ENCODE data around the gene LAMTOR3.

The LAMTOR3 gene

GRCh38 chr4:99853190-99853589 lies 41.0 kb downstream of the LAMTOR3 start:
- Histone ChIP-seq H3K27ac (ENCODE audit: insufficient read depth, low read length, poor library complexity, severe bottlenecking) (no peak overlapping the region), H3K4me1 (ENCODE audit: control insufficient read depth, insufficient read depth, low read length, poor library complexity, severe bottlenecking) (no peaks in the 10 kb centered on the region), H3K4me3 (ENCODE audit: insufficient read depth, low read depth, low read length, poor library complexity, severe bottlenecking) (no peak overlapping the region), H3K27me3 (replicated peaks; ENCODE audit: control insufficient read depth, insufficient read depth, low read length, poor library complexity, severe bottlenecking) (no peaks in the 10 kb centered on the region), H3K9me3 (ENCODE audit: control insufficient read depth, low read length) (no peaks in the 10 kb centered on the region), H3K36me3 (ENCODE audit: control insufficient read depth, insufficient read depth, low read length) (peaks cover 3% of the 10 kb centered on the region)
- no peak for DNase-seq

DNA sequence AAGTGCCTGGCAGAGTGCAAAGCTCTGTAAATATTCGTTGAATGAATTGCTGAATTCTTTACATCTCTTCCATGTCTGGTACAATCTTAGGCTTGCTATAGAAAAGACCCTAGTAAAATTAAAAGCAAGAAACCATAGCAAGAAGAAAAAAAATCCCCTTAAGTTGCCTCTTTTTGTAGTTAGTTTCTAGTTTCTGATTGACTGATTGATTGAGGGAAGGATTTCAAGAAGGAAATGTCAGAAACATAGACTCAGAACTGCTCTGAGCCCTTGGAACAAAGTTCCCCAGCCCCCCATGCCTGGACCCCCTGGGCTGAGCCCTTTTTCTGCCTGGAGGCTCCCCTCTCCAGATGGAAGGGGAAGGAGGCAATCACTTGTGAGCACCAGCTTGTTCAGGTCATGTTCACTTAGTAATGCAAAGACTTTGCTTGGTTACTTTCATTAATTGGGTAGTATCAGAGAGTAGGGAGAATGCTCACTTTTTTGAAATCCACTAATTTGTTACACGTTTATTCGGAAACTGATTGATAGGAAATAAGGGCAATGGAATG lies 42.0 kb downstream of the LAMTOR3 start:
- H3K4me1 ChIP-seq (ENCODE audit: control insufficient read depth, insufficient read depth, low read length, poor library complexity, severe bottlenecking): no peaks in the 10 kb centered on the region
- no peak for DNase-seq

GRCh38 chr4:99848591-99849001 lies 45.6 kb downstream of the LAMTOR3 start:
- no peak for DNase-seq
- H3K4me3 ChIP-seq (ENCODE audit: insufficient read depth, low read depth, low read length, poor library complexity, severe bottlenecking): no peak overlapping the region
- no peaks in the 10 kb centered on the region for H3K4me1 ChIP-seq (ENCODE audit: control insufficient read depth, insufficient read depth, low read length, poor library complexity, severe bottlenecking)
- no peak overlapping the region for H3K27ac ChIP-seq (ENCODE audit: insufficient read depth, low read length, poor library complexity, severe bottlenecking)
- H3K36me3 ChIP-seq (ENCODE audit: control insufficient read depth, insufficient read depth, low read length): no peaks in the 10 kb centered on the region
- no peaks in the 10 kb centered on the region for H3K27me3 ChIP-seq (replicated peaks; ENCODE audit: control insufficient read depth, insufficient read depth, low read length, poor library complexity, severe bottlenecking)
- H3K9me3 ChIP-seq (ENCODE audit: control insufficient read depth, low read length): no peaks in the 10 kb centered on the region

More for the DNA sequence above, 42.0 kb downstream of the LAMTOR3 start:
- no peaks in the 10 kb centered on the region for H3K9me3 ChIP-seq (ENCODE audit: control insufficient read depth, low read length)
- no peak overlapping the region for H3K27ac ChIP-seq (ENCODE audit: insufficient read depth, low read length, poor library complexity, severe bottlenecking)
- peaks cover 3% of the 10 kb centered on the region for H3K36me3 ChIP-seq (ENCODE audit: control insufficient read depth, insufficient read depth, low read length)
- H3K27me3 ChIP-seq (replicated peaks; ENCODE audit: control insufficient read depth, insufficient read depth, low read length, poor library complexity, severe bottlenecking): no peaks in the 10 kb centered on the region
- no peak overlapping the region for H3K4me3 ChIP-seq (ENCODE audit: insufficient read depth, low read depth, low read length, poor library complexity, severe bottlenecking)

- peaks cover 4% of the 10 kb centered on the region for H3K36me3 ChIP-seq (ENCODE audit: control insufficient read depth, insufficient read depth, low read length)
- no peaks in the 10 kb centered on the region for H3K9me3 ChIP-seq (ENCODE audit: control insufficient read depth, low read length)
- H3K4me1 ChIP-seq (ENCODE audit: control insufficient read depth, insufficient read depth, low read length, poor library complexity, severe bottlenecking): no peaks in the 10 kb centered on the region
- no peak overlapping the region for H3K4me3 ChIP-seq (ENCODE audit: insufficient read depth, low read depth, low read length, poor library complexity, severe bottlenecking)
- no peaks in the 10 kb centered on the region for H3K27me3 ChIP-seq (replicated peaks; ENCODE audit: control insufficient read depth, insufficient read depth, low read length, poor library complexity, severe bottlenecking)
- DNase-seq: no peak
- H3K27ac ChIP-seq (ENCODE audit: insufficient read depth, low read length, poor library complexity, severe bottlenecking): no peak overlapping the region
Observed at GRCh38 chr4:99847362-99847976, 46.8 kb downstream of the LAMTOR3 start.

- Histone ChIP-seq H3K27ac (ENCODE audit: insufficient read depth, low read length, poor library complexity, severe bottlenecking) (no peak overlapping the region), H3K4me3 (ENCODE audit: insufficient read depth, low read depth, low read length, poor library complexity, severe bottlenecking) (no peak overlapping the region)
Observed at GRCh38 chr4:99846891-99847290, 47.3 kb downstream of the LAMTOR3 start.

GRCh38 chr4:99845708-99846469 lies 48.3 kb downstream of the LAMTOR3 start:
- Histone ChIP-seq H3K4me3 (ENCODE audit: insufficient read depth, low read depth, low read length, poor library complexity, severe bottlenecking) (no peak overlapping the region), H3K9me3 (ENCODE audit: control insufficient read depth, low read length) (no peaks in the 10 kb centered on the region), H3K27ac (ENCODE audit: insufficient read depth, low read length, poor library complexity, severe bottlenecking) (peak overlapping the region; percentile 23), H3K4me1 (ENCODE audit: control insufficient read depth, insufficient read depth, low read length, poor library complexity, severe bottlenecking) (no peaks in the 10 kb centered on the region), H3K36me3 (ENCODE audit: control insufficient read depth, insufficient read depth, low read length) (peaks cover 12% of the 10 kb centered on the region), H3K27me3 (replicated peaks; ENCODE audit: control insufficient read depth, insufficient read depth, low read length, poor library complexity, severe bottlenecking) (no peaks in the 10 kb centered on the region)
- DNase-seq: no peak

More at GRCh38 chr4:99846891-99847290, 47.3 kb downstream of the LAMTOR3 start:
- Histone ChIP-seq H3K4me1 (ENCODE audit: control insufficient read depth, insufficient read depth, low read length, poor library complexity, severe bottlenecking) (no peaks in the 10 kb centered on the region), H3K9me3 (ENCODE audit: control insufficient read depth, low read length) (no peaks in the 10 kb centered on the region), H3K27me3 (replicated peaks; ENCODE audit: control insufficient read depth, insufficient read depth, low read length, poor library complexity, severe bottlenecking) (no peaks in the 10 kb centered on the region), H3K36me3 (ENCODE audit: control insufficient read depth, insufficient read depth, low read length) (peaks cover 9% of the 10 kb centered on the region)
- DNase-seq: no peak

DNA sequence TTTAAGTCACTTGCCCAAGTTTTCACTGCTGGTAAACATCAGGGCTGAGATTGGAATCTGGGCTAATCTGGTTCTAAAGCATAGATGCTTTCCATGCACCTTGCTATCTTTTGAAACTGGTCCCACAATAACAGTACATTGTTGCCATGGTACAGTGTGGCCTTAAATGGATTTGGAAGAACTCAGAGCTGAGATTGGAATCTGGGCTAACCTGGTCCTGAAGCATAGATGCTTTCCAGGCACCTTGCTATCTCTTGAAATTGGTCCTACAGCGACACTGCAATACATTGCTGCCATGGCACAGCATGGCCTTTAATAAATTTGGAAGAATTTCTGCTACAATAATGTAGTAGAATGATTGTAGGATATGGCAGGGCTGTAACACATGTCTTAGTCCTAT lies 49.0 kb downstream of the LAMTOR3 start:
- Histone ChIP-seq H3K4me1 (ENCODE audit: control insufficient read depth, insufficient read depth, low read length, poor library complexity, severe bottlenecking) (no peaks in the 10 kb centered on the region), H3K27ac (ENCODE audit: insufficient read depth, low read length, poor library complexity, severe bottlenecking) (peak overlapping the region; percentile 23), H3K4me3 (ENCODE audit: insufficient read depth, low read depth, low read length, poor library complexity, severe bottlenecking) (no peak overlapping the region), H3K36me3 (ENCODE audit: control insufficient read depth, insufficient read depth, low read length) (peaks cover 12% of the 10 kb centered on the region), H3K27me3 (replicated peaks; ENCODE audit: control insufficient read depth, insufficient read depth, low read length, poor library complexity, severe bottlenecking) (no peaks in the 10 kb centered on the region), H3K9me3 (ENCODE audit: control insufficient read depth, low read length) (no peaks in the 10 kb centered on the region)
- DNase-seq: no peak

DNA sequence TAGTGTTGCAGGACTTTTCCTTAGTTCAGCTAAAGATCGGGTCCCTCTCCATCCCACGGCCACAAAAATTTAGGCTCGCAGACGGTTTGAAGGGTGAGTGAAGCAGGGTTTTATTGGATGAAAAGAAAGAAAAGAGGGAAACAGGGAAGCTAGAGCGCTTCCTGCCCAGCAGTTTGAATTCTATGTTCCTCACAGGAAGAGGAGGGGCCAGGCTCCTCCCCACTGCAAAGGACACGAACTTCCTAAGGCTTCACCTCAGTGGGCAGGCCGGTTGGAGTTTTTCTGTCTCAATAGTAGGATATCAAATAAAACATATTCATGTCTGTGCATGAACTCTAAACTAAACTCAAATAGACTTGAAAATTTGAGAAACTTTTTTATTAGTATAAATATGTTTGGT lies 50.2 kb downstream of the LAMTOR3 start:
- DNase-seq: no peak
- Histone ChIP-seq H3K36me3 (ENCODE audit: control insufficient read depth, insufficient read depth, low read length) (peaks cover 12% of the 10 kb centered on the region), H3K27ac (ENCODE audit: insufficient read depth, low read length, poor library complexity, severe bottlenecking) (no peak overlapping the region)

DNA sequence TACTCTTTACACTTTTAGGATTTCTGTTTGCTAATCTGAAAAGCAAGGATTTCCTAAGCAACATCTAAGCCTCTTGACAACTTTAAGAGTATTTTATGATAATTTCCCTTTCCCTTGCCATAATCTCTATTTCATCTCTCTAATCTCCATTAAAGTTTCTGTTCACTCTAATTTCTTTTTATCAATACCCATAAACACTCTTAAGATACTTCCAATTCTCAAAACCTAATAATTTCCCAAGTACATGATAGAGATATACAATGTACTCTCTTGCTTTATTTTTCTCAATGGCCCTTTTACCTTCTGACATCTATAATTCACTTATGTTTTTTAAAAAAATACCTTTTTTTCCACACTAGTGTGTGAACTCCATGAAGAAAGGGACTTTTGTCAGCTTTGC lies 50.8 kb downstream of the LAMTOR3 start:
- H3K27ac ChIP-seq (ENCODE audit: insufficient read depth, low read length, poor library complexity, severe bottlenecking): no peak overlapping the region
- no peaks in the 10 kb centered on the region for H3K9me3 ChIP-seq (ENCODE audit: control insufficient read depth, low read length)
- DNase-seq: no peak
- no peak overlapping the region for H3K4me3 ChIP-seq (ENCODE audit: insufficient read depth, low read depth, low read length, poor library complexity, severe bottlenecking)
- no peaks in the 10 kb centered on the region for H3K4me1 ChIP-seq (ENCODE audit: control insufficient read depth, insufficient read depth, low read length, poor library complexity, severe bottlenecking)
- no peaks in the 10 kb centered on the region for H3K27me3 ChIP-seq (replicated peaks; ENCODE audit: control insufficient read depth, insufficient read depth, low read length, poor library complexity, severe bottlenecking)
- H3K36me3 ChIP-seq (ENCODE audit: control insufficient read depth, insufficient read depth, low read length): peaks cover 12% of the 10 kb centered on the region

More for the DNA sequence above, 50.2 kb downstream of the LAMTOR3 start:
- Histone ChIP-seq H3K9me3 (ENCODE audit: control insufficient read depth, low read length) (no peaks in the 10 kb centered on the region), H3K4me3 (ENCODE audit: insufficient read depth, low read depth, low read length, poor library complexity, severe bottlenecking) (no peak overlapping the region), H3K27me3 (replicated peaks; ENCODE audit: control insufficient read depth, insufficient read depth, low read length, poor library complexity, severe bottlenecking) (no peaks in the 10 kb centered on the region), H3K4me1 (ENCODE audit: control insufficient read depth, insufficient read depth, low read length, poor library complexity, severe bottlenecking) (no peaks in the 10 kb centered on the region)

DNA sequence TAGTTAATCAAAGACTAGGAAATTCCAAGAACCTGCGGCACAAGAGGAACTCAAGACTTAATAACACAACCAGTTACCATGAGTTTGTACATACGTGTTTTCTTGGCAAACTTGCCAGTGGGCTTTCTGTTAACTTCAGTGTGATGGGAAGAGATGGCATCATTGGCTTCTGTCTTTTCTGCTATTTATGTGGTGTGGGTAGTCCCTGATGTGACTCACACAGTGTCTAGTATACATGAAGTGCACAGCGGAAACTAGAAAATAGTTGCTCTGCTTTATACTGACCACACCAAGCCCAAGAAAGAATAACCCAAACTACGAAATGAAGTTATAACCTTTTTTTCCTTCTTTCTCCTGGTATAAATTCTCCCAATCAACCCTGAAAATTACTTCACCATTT lies 53.1 kb downstream of the LAMTOR3 start:
- Histone ChIP-seq H3K27me3 (replicated peaks; ENCODE audit: control insufficient read depth, insufficient read depth, low read length, poor library complexity, severe bottlenecking) (no peaks in the 10 kb centered on the region), H3K27ac (ENCODE audit: insufficient read depth, low read length, poor library complexity, severe bottlenecking) (no peak overlapping the region), H3K4me3 (ENCODE audit: insufficient read depth, low read depth, low read length, poor library complexity, severe bottlenecking) (no peak overlapping the region), H3K9me3 (ENCODE audit: control insufficient read depth, low read length) (no peaks in the 10 kb centered on the region), H3K4me1 (ENCODE audit: control insufficient read depth, insufficient read depth, low read length, poor library complexity, severe bottlenecking) (no peaks in the 10 kb centered on the region), H3K36me3 (ENCODE audit: control insufficient read depth, insufficient read depth, low read length) (peaks cover 29% of the 10 kb centered on the region)
- DNase-seq: no peak
